GM12891 (cell line): ENCODE data around the gene TRAPPC3.

Experiments
- DNase-seq: peaks from one replicate; pipeline ENCODE4 v3.0.0; 2011; ENCODE audit warnings: low spot score; ENCODE audit not compliant: insufficient read length
- FAIRE-seq: peaks from 2 replicates; lab custom pipeline; 2011; peaks lifted over from hg19 to GRCh38; lab: Jason Lieb, UNC
- PAX5 ChIP-seq: IDR thresholded peaks from 2 replicates; pipeline ENCODE4 v1.6.1; 2011; ENCODE audit warnings: low read length, moderate library complexity, mild to moderate bottlenecking; ENCODE audit not compliant: insufficient read depth, severe bottlenecking
- POLR2A ChIP-seq: IDR thresholded peaks from 2 replicates; pipeline ENCODE4 v1.6.1; 2011; ENCODE audit warnings: low read depth, low read length, control low read depth
- POLR2AphosphoS5 ChIP-seq: IDR thresholded peaks from 2 replicates; pipeline ENCODE4 v1.6.1; 2011; ENCODE audit warnings: low read depth, low read length, control low read depth
- POU2F2 ChIP-seq: IDR thresholded peaks from 2 replicates; pipeline ENCODE4 v1.6.1; 2011; ENCODE audit warnings: low read depth, mild to moderate bottlenecking, control low read depth, low read length, moderate library complexity
- SPI1 ChIP-seq: IDR thresholded peaks from 2 replicates; pipeline ENCODE4 v1.6.1; 2011; ENCODE audit warnings: low read depth, low read length, control low read depth
- TAF1 ChIP-seq: IDR thresholded peaks from 2 replicates; pipeline ENCODE4 v1.6.1; 2011; ENCODE audit warnings: low read depth, low read length, control low read depth

TRAPPC3 gene

GRCh38 chr1:36087233-36088123, 61.8 kb downstream of the TRAPPC3 start:
- no peak for FAIRE-seq
- no peak for DNase-seq
- TF ChIP-seq POLR2AphosphoS5 (no peak), POU2F2 (no peak), PAX5 (no peak), POLR2A (no peak), TAF1 (no peak), SPI1 (no peak)
